Measurements from ENCODE around the gene SUCNR1. TPM values are rescaled to one million over a fixed set of nuclear protein-coding genes. Genes with fewer than 3 reads are reported as not detected.

The SUCNR1 gene
- total RNA-seq, 1 experiment from 2014 or later: not detected

GRCh38 chr3:151911462-151911861 is 38.0 kb downstream of the SUCNR1 start:
- no TSS peak for BruUV-seq (replicated peaks)
- Histone ChIP-seq H3K27ac (ENCODE audit: low read length) (no peak overlapping the region), H3K9me3 (ENCODE audit: control insufficient read depth, insufficient read depth, low read depth, low read length) (no peaks in the 10 kb centered on the region), H3K36me3 (ENCODE audit: control insufficient read depth, insufficient read depth, low read length) (no peaks in the 10 kb centered on the region), H3K4me1 (ENCODE audit: control insufficient read depth, insufficient read depth, low read length) (no peaks in the 10 kb centered on the region), H3K4me3 (ENCODE audit: low read depth in 2 of 2, low read length in 2 of 2) (no peak overlapping the region), H3K27me3 (ENCODE audit: control insufficient read depth, insufficient read depth, low read length) (no peaks in the 10 kb centered on the region)
- intact Hi-C loops (cut with micrococcal nuclease; ENCODE audit: unreplicated experiment): no loop called here
- ChIA-PET POLR2A (interaction anchor here (0.7 kb wide), 1 partner anchor 67 kb away, joined by 3 read pairs; no protein-coding TSS in a partner anchor), CTCF (no interaction called here)
- no peak for TF ChIP-seq POLR2AphosphoS5 (IDR thresholded peaks at IDR 0.05; ENCODE audit: low read depth, low read length)
- TF ChIP-seq TCF7L2 (IDR thresholded peaks at IDR 0.05; ENCODE audit: low read depth, low read length): no peak
- TF ChIP-seq CTCF (IDR thresholded peaks at IDR 0.05): no peak
- no peak for TF ChIP-seq REST (IDR thresholded peaks at IDR 0.05; ENCODE audit: insufficient read depth in 1 of 2, low read depth in 2 of 2, low read length in 1 of 2)
- no peak for TF ChIP-seq SIN3A (IDR thresholded peaks at IDR 0.05; ENCODE audit: borderline replicate concordance, insufficient read depth, low read depth, low read length)
- ATAC-seq (no peak), DNase-seq (ENCODE audit: low read depth, low spot score) (no peak)
- in situ Hi-C loops (cut with HindIII; ENCODE audit: low pct_unique_long_range_greater_than_20kb, low sequenced_read_pairs): no loop called here

GRCh38 chr3:151912028-151912427 is 38.6 kb downstream of the SUCNR1 start:
- H3K36me3 ChIP-seq (ENCODE audit: control insufficient read depth, insufficient read depth, low read length): no peaks in the 10 kb centered on the region
- no peak overlapping the region for H3K27ac ChIP-seq (ENCODE audit: low read length)
- no peak for DNase-seq (ENCODE audit: low read depth, low spot score)
- no peaks in the 10 kb centered on the region for H3K9me3 ChIP-seq (ENCODE audit: control insufficient read depth, insufficient read depth, low read depth, low read length)
- H3K4me3 ChIP-seq (ENCODE audit: low read depth in 2 of 2, low read length in 2 of 2): no peak overlapping the region
- BruUV-seq (replicated peaks): no TSS peak
- in situ Hi-C loops (cut with HindIII; ENCODE audit: low pct_unique_long_range_greater_than_20kb, low sequenced_read_pairs): no loop called here
- POLR2A ChIA-PET: no interaction called here
- no peak for TF ChIP-seq POLR2AphosphoS5 (IDR thresholded peaks at IDR 0.05; ENCODE audit: low read depth, low read length)
- no peak for TF ChIP-seq SIN3A (IDR thresholded peaks at IDR 0.05; ENCODE audit: borderline replicate concordance, insufficient read depth, low read depth, low read length)
- no peak for TF ChIP-seq CTCF (IDR thresholded peaks at IDR 0.05)
- TF ChIP-seq TCF7L2 (IDR thresholded peaks at IDR 0.05; ENCODE audit: low read depth, low read length): no peak
- H3K4me1 ChIP-seq (ENCODE audit: control insufficient read depth, insufficient read depth, low read length): no peaks in the 10 kb centered on the region
- intact Hi-C loops (cut with micrococcal nuclease; ENCODE audit: unreplicated experiment): no loop called here
- CTCF ChIA-PET: no interaction called here
- no peaks in the 10 kb centered on the region for H3K27me3 ChIP-seq (ENCODE audit: control insufficient read depth, insufficient read depth, low read length)
- ATAC-seq: no peak
